NCI-H2196 (cell line): ENCODE data around the gene PHF21A.
A peak's percentile ranks its signal among the peaks of the same experiment; 100 is the strongest.

Source experiments
- DNase-seq: peaks from one replicate; lab custom pipeline; 2025; ENCODE audit not compliant: unreplicated experiment; lab: John Stamatoyannopoulos, UW

Gene PHF21A

GRCh38 chr11:45887587-45887986 lies 233.7 kb downstream of the PHF21A start:
- no peak for DNase-seq

DNA sequence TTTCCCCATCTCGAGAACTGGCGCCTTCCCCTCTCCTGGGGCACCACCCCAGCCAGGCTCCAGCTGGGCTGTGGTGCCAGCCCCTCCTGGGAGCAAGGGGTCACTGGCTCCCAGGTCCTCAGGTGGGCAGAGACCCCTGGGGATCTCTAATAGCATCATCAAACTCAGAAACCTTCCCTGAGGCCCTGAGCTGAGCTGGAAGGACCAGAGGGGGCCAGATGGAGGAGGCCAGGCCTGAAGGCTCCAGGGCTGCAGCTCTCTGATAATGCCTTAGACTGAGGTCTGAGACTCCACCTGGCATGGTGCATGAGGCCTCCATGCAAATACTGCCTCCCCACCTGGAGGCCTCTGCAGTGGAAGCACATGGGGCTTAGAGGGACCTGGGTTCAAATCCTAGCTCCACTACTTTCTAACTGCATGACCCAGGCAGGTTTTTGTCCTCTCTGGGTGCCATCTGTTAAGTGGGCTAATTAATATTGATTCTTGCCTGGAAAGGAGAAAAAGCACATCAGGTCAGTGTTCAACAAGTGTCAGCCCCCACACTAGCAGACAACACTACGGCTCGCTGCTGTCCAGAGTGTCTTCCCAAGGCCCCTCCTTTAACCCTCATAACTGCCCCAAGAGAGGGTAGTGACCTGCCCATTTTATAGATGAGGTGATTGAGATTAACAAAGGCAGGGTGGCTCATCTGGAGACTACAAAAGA lies 234.3 kb downstream of the PHF21A start:
- no peak for DNase-seq

DNA sequence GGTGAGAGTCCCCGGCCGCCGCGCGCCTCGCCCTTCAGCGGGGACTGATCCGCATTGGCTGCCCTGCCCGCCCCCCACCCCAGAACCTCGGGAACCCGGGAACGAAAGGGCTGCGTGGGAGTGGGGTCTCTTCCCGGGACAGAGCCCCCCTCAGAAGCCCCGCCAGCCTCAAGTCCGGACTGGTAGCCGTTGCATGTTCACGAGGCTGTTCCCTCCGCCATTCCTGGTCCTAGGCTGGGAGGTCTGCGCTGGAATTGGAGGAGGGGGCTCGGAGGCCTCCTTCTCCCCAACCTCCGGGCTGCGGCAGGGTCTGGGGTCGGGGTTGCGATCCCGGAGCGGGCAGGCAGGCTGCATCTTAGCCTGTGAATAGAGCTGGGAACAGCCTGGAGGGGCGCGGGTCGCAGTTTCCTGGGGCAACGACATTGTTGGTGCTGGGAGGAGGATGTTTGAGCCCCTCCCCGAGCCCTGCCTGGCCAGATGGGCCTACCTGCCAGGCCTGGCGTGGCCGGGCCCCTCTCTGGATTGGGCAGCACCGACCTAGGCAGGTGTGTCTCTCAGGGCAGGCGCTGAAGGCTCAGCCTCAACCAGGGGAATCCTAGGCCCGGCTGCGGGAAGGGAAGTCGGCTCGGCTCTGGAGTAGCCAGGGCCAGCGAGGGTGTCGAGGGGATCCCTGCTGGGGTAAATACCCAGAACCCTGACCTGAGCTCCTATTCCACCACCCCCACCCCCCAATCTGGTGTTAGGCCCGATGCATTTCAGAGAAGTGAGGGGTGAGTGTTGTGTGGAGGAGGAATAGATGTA lies 235.1 kb downstream of the PHF21A start:
- DNase-seq: no peak

DNA sequence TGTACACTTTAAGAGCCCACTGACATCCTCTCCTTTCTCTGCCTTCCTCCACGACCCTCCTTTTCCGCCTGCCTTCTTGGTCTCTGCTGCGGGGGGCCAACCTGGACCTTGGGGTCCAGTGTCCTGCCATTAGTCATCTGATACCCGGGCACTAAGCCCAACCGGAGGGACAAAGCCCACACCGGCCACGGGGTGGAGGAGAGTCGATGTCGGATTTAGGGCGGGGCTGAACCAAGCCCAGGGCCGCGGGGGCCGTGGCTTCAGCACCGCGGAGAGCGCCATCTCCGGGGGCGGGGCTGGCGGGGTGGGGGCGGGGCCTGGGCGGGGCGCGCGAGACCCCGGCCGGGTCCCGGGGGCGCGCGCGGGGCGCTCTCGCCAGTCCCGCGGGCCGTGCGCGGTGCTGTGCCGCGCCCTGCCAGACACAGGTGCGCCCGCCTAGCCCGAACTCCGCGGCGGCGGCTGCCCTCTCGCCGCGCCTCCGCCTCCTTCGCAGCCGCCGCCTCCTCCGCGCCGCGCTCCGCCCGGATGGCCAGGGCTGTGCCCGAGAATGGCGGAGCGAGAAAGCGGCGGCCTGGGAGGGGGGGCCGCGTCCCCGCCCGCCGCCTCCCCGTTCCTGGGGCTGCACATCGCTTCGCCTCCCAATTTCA lies 235.9 kb downstream of the PHF21A start, which contains the start of gene MAPK8IP1:
Gene MAPK8IP1 (plus strand): TSS at position 378 of the 647 bp plus-strand sequence. CDS start 170 bp downstream, at position 548.
- DNase-seq: peak; percentile 70

DNA sequence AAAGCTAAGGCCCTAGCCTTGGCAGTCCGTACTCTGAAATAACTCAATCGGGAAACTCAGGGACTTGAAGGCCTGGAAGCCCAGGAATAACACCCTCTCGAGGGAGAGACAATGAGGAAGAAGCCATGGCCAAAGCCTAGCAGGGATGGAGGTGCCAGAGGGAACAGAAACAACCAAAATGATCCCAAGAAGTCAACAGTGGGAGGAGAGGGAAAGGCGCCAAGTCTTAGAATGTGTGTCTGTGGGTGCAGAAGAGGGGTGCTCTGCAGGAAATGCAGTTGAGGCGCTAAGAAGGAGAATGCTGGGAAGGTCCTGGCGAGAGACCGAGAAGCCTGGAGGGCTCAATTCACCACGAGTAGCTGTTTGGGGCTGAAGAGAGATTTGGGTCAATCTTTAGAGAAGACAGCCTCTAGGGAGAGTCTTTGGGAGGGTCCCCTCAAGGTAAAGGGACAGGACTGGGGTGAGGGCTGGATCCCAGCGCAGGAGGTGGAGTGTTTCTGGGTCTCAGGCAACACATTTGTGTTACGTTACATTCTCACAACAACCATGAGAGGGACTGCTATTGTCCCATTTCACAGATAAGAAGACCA lies 236.6 kb downstream of the PHF21A start:
- no peak for DNase-seq
